SK-N-SH treated with all-trans-retinoic acid at 6 μM for 48 hours (cell line): ENCODE data around the gene PREP.

ENCODE experiments used
- ATAC-seq: fragments of 200-7000 bp; cut with Tn5 transposase; 3 replicates; pipeline ENCODE4 v1.9.1; 2020; ENCODE audit warnings: mild to moderate bottlenecking, moderate library complexity
- ARNTL ChIP-seq: fragments of 450-650 bp; formaldehyde crosslinking; IDR thresholded peaks from 2 replicates; pipeline ENCODE4 v1.5.0; 2020; ENCODE audit warnings: low read depth, mild to moderate bottlenecking, moderate library complexity, borderline replicate concordance
- BACH2 ChIP-seq: fragments of 250-450 bp; sonication (Bioruptor Pico); IDR thresholded peaks from 2 replicates; pipeline ENCODE4 v1.9.0; 2021; ENCODE audit warnings: mild to moderate bottlenecking, borderline replicate concordance
- CSDC2 ChIP-seq: fragments of 250-450 bp; sonication (Bioruptor Pico); IDR thresholded peaks from 2 replicates; pipeline ENCODE4 v1.5.0; 2020; ENCODE audit warnings: mild to moderate bottlenecking, moderate library complexity
- ESRRG ChIP-seq: fragments of 250-450 bp; sonication (Bioruptor Pico); IDR thresholded peaks from 2 replicates; pipeline ENCODE4 v1.6.1; 2021; ENCODE audit warnings: mild to moderate bottlenecking
- GLIS3 ChIP-seq: fragments of 250-450 bp; sonication (Bioruptor Pico); IDR thresholded peaks from 2 replicates; pipeline ENCODE4 v1.5.0; 2020; ENCODE audit warnings: mild to moderate bottlenecking, moderate library complexity
- ISL1 ChIP-seq: fragments of 250-450 bp; sonication (Bioruptor Pico); IDR thresholded peaks from 2 replicates; pipeline ENCODE4 v2.1.2; 2022; ENCODE audit warnings: mild to moderate bottlenecking, moderate library complexity
- OSR1 ChIP-seq: fragments of 250-450 bp; sonication (Bioruptor Pico); IDR thresholded peaks from 2 replicates; pipeline ENCODE4 v1.8.0; 2022; ENCODE audit warnings: moderate library complexity, mild to moderate bottlenecking, inconsistent platforms
- PPARA ChIP-seq: fragments of 250-450 bp; sonication (Bioruptor Pico); IDR thresholded peaks from 2 replicates; pipeline ENCODE4 v1.5.0; 2020; ENCODE audit warnings: mild to moderate bottlenecking, borderline replicate concordance
- RARB ChIP-seq: fragments of 250-450 bp; sonication (Bioruptor Pico); IDR thresholded peaks from 2 replicates; pipeline ENCODE4 v1.8.0; 2021; ENCODE audit warnings: mild to moderate bottlenecking, moderate library complexity
- SNAI2 ChIP-seq: fragments of 250-450 bp; sonication (Bioruptor Pico); IDR thresholded peaks from 2 replicates; pipeline ENCODE4 v1.5.0; 2020; ENCODE audit warnings: mild to moderate bottlenecking, moderate library complexity
- TOX ChIP-seq: fragments of 250-450 bp; sonication (Bioruptor Pico); IDR thresholded peaks from 2 replicates; pipeline ENCODE4 v1.8.0; 2021; ENCODE audit warnings: mild to moderate bottlenecking, moderate library complexity, borderline replicate concordance
- ZC3H10 ChIP-seq: fragments of 250-450 bp; sonication (Bioruptor Pico); IDR thresholded peaks from 2 replicates; pipeline ENCODE4 v1.5.1; 2021; ENCODE audit warnings: mild to moderate bottlenecking, moderate library complexity
- ZFP3 ChIP-seq: fragments of 250-450 bp; sonication (Bioruptor Pico); IDR thresholded peaks from 2 replicates; pipeline ENCODE4 v1.5.0; 2020; ENCODE audit warnings: mild to moderate bottlenecking, moderate library complexity
- ZFP30 ChIP-seq: fragments of 450-650 bp; formaldehyde crosslinking; IDR thresholded peaks from 2 replicates; pipeline ENCODE4 v1.5.0; 2022; ENCODE audit warnings: mild to moderate bottlenecking, moderate library complexity
- ZNF565 ChIP-seq: fragments of 450-650 bp; formaldehyde crosslinking; conservative IDR thresholded peaks from 2 replicates; pipeline ENCODE4 v1.5.0; 2020; ENCODE audit warnings: low read depth, mild to moderate bottlenecking, moderate library complexity
- ZNF70 ChIP-seq: fragments of 450-650 bp; formaldehyde crosslinking; IDR thresholded peaks from 2 replicates; pipeline ENCODE4 v1.5.0; 2020; ENCODE audit warnings: mild to moderate bottlenecking, moderate library complexity
- ZNF8 ChIP-seq: fragments of 450-650 bp; formaldehyde crosslinking; IDR thresholded peaks from 2 replicates; pipeline ENCODE4 v1.5.0; 2020; ENCODE audit warnings: mild to moderate bottlenecking, moderate library complexity
- TF ChIP-seq, protein P1 (sequence below): fragments of 250-450 bp; sonication (Bioruptor Pico); IDR thresholded peaks from 2 replicates; pipeline ENCODE4 v1.5.1; 2021; ENCODE audit warnings: mild to moderate bottlenecking, moderate library complexity
- TF ChIP-seq, protein P2 (sequence below): fragments of 250-450 bp; sonication (Bioruptor Pico); IDR thresholded peaks from 2 replicates; pipeline ENCODE4 v1.5.1; 2020; ENCODE audit warnings: low read depth, mild to moderate bottlenecking, moderate library complexity
- TF ChIP-seq, protein P3 (sequence below): fragments of 250-450 bp; sonication (Bioruptor Pico); IDR thresholded peaks from 2 replicates; pipeline ENCODE4 v1.8.0; 2020; ENCODE audit warnings: mild to moderate bottlenecking, moderate library complexity, borderline replicate concordance

Gene PREP

DNA sequence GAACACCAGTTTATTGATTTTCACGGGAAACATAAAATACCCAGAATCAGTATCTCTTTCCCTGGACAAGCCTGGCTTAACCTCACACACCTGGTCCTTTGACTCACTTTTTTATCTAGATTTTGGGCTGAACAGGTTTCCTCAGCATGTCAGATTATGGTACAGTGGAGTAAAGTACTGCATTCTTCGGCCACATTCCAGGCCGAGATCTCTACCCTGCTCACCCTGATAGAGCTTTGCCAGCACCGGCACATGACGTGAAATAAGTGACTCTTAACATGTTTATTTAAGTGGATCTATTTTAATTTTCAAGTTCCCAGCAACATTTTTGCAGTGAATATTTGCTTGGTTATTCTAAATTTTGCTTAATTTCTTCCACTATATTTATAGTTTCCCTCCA, 144.1 kb downstream of the PREP start (continued):
- TF ChIP-seq ESRRG (CRISPR knock-in tag), result no peak
- no peak for TF ChIP-seq GLIS3 (CRISPR knock-in tag)
- TF ChIP-seq ISL1 (CRISPR knock-in tag), result no peak
- no peak for TF ChIP-seq RARB (CRISPR knock-in tag)

DNA sequence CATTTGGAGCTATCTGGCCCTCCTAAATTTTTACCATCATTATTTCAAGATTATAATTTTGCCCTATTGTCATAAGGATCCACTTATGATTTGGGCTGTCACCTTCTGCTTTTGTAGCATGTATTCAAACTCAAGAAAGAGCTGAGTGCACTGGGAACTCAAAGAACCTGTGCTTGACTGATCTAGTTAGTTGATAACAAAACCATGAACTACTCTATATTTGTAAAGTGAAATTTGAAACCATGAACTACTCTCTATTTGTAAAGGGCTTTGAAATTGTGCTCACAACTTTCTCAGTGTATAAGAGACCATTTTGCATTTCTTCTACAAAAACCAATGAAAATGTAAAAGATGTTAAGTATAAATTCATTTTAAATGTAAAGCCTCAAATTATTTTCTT, 145.5 kb downstream of the PREP start:
- ATAC-seq, result peak; percentile 45; the same call in 1 of the 3 replicates
- TF ChIP-seq OSR1 (CRISPR knock-in tag) (no peak), TOX (no peak), ZC3H10 (no peak), ZNF8 (CRISPR knock-in tag) (no peak), RARB (CRISPR knock-in tag) (no peak), PPARA (CRISPR knock-in tag) (no peak), ZFP3 (no peak), BACH2 (CRISPR knock-in tag) (no peak), ZFP30 (CRISPR knock-in tag) (no peak), GLIS3 (CRISPR knock-in tag) (no peak)
- TF ChIP-seq, protein P1, sequence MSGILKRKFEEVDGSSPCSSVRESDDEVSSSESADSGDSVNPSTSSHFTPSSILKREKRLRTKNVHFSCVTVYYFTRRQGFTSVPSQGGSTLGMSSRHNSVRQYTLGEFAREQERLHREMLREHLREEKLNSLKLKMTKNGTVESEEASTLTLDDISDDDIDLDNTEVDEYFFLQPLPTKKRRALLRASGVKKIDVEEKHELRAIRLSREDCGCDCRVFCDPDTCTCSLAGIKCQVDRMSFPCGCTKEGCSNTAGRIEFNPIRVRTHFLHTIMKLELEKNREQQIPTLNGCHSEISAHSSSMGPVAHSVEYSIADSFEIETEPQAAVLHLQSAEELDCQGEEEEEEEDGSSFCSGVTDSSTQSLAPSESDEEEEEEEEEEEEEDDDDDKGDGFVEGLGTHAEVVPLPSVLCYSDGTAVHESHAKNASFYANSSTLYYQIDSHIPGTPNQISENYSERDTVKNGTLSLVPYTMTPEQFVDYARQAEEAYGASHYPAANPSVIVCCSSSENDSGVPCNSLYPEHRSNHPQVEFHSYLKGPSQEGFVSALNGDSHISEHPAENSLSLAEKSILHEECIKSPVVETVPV (CRISPR knock-in tag), result no peak
- TF ChIP-seq, protein P2, sequence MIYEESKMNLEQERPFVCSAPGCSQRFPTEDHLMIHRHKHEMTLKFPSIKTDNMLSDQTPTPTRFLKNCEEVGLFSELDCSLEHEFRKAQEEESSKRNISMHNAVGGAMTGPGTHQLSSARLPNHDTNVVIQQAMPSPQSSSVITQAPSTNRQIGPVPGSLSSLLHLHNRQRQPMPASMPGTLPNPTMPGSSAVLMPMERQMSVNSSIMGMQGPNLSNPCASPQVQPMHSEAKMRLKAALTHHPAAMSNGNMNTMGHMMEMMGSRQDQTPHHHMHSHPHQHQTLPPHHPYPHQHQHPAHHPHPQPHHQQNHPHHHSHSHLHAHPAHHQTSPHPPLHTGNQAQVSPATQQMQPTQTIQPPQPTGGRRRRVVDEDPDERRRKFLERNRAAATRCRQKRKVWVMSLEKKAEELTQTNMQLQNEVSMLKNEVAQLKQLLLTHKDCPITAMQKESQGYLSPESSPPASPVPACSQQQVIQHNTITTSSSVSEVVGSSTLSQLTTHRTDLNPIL (CRISPR knock-in tag), result no peak
- TF ChIP-seq, protein P3, sequence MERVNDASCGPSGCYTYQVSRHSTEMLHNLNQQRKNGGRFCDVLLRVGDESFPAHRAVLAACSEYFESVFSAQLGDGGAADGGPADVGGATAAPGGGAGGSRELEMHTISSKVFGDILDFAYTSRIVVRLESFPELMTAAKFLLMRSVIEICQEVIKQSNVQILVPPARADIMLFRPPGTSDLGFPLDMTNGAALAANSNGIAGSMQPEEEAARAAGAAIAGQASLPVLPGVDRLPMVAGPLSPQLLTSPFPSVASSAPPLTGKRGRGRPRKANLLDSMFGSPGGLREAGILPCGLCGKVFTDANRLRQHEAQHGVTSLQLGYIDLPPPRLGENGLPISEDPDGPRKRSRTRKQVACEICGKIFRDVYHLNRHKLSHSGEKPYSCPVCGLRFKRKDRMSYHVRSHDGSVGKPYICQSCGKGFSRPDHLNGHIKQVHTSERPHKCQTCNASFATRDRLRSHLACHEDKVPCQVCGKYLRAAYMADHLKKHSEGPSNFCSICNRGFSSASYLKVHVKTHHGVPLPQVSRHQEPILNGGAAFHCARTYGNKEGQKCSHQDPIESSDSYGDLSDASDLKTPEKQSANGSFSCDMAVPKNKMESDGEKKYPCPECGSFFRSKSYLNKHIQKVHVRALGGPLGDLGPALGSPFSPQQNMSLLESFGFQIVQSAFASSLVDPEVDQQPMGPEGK (CRISPR knock-in tag), result no peak

DNA sequence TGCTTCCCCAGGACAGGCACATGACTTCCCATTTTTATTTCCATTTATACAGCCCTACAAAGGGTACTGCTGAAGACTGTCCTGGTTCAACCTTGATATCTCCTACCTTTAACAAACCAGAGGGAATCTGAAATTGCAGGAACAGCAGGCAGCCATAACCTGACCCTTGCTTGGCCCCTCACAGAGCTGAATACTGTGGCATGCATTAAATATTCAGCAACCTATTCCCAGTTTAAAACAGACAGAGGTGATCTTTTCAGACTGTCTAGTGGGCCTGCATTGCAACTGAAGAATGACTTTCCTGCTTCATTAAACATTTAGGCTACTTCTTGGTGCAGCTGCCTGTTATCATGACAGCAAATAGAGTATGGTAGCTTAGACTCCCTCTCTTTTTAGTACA, 146.3 kb downstream of the PREP start:
- no peak for ATAC-seq
- TF ChIP-seq SNAI2 (CRISPR knock-in tag) (no peak), ARNTL (CRISPR knock-in tag) (no peak), ZFP30 (CRISPR knock-in tag) (no peak), CSDC2 (CRISPR knock-in tag) (no peak), TOX (no peak), ZNF565 (CRISPR knock-in tag) (no peak)

DNA sequence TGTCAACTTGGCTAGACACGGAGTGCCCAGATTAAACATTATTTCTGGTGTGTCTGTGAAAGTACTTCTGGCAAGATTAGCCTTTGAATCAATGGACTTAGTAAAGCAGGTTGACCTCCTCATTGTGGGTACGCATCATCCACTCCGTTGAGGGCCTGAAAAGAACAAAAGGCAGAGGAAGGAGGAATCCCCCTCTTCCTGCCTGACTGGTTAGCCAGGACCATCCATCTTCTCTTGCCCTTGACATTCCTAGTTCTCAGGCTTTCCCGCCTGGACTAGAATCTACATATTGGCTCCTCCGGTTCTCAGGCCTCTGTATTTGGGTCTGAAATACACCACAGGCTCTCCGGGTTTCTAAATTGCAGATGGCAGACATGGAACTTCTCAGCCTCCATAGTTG, 149.1 kb downstream of the PREP start:
- TF ChIP-seq SNAI2 (CRISPR knock-in tag) (no peak), BACH2 (CRISPR knock-in tag) (no peak), GLIS3 (CRISPR knock-in tag) (no peak), ZNF70 (CRISPR knock-in tag) (no peak)
- TF ChIP-seq, protein P3 (CRISPR knock-in tag), result no peak
- TF ChIP-seq, protein P1 (CRISPR knock-in tag), result no peak
- no peak for ATAC-seq

DNA sequence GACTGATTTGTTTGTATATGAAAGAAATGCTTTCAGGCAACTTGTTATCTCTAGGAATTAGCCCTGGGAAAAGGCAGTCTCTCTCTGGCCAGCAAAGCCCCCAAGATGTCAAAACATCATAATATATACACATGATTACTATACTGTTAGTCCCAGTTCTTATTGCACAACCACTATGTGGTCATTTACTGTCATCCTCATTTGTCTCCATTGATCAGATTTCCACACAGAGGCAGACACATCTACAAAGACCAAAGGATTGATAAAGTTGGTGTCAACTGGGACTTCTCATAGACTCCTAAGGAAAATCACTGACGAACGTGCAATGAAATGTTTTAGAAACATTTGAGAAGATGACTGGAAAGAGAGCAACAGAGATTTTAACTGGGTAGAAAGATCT, 151.2 kb downstream of the PREP start:
- no peak for TF ChIP-seq RARB (CRISPR knock-in tag)
- no peak for TF ChIP-seq TOX
- TF ChIP-seq, protein P3 (CRISPR knock-in tag), result no peak
- no peak for TF ChIP-seq ZNF70 (CRISPR knock-in tag)
- no peak for ATAC-seq
